HG03108 (cell line): ENCODE results near the gene AANAT.

Experiments used
- ATAC-seq: cut with Tn5 transposase; IDR thresholded peaks from one replicate; pipeline ENCODE4 v1.9.1; 2021; ENCODE audit warnings: moderate library complexity; ENCODE audit not compliant: unreplicated experiment

Gene AANAT

GRCh38 chr17:76467366-76467765, at the start of gene AANAT:
Gene AANAT, plus strand, starts transcription at chr17:76467603. Its CDS starts 1,144 bp downstream, at chr17:76468747.
- ATAC-seq: no peak

GRCh38 chr17:76419576-76420260, 47.7 kb upstream of the AANAT start:
- ATAC-seq: no peak

GRCh38 chr17:76420356-76421043, 46.9 kb upstream of the AANAT start:
- ATAC-seq: no peak

- ATAC-seq: no peak
Observed at GRCh38 chr17:76421044-76421407, 46.4 kb upstream of the AANAT start.

GRCh38 chr17:76422406-76422805, 45.0 kb upstream of the AANAT start:
- no peak for ATAC-seq

DNA sequence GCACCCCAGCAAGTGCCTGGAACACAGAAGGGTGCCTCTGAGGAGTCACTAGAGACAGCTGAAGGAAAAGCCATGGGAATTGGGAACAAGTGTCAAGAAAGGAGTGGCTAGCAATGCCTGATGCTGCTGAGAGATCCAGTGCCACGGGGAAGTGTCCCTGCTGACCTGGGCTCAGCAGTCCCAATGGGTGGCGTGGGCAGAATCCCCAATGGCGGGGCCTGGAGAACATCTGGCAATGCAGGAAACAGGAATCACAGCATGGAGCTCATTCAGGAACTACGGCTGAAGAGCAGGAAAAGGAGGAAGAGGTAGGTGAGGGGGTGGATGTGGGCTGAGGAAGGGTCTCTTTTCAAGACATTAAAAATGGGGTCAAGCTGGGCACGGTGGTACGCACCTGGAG, 44.5 kb upstream of the AANAT start:
- ATAC-seq: no peak

- no peak for ATAC-seq
Observed at GRCh38 chr17:76426853-76427252, 40.5 kb upstream of the AANAT start.

DNA sequence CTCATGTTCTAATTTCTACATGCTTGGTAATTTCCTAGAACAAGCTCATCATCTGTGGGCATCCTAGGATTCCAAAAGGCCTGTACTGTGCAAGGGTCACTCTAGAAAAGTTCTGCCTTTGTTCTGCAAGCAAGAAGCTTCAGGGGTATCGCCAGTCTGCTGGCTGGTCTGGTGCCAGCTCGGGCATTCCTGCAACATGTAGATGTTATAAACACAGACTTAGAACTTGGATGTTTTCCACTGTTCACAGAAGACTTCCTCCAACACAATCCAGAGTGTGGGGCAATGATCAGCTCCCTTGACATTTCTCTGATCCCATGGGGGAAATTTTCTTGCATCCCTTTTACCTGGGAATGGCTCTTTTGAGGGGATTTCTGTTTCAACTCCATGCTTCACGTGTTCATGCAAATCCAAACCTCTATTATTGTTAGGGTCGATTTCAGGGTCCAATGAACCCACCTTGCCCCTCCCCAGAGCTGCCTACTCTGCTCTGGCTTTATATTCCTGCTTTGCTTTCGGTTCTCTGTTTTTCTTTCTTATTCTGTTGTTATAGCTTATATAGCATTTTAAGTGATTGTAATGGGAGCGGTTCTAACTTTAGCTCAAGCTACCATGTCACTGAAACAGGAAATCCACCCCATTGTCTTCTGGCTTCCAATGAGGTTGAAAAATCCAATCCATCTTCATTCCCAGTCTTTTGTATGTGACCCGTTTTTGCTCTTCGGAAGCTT, 39.7 kb upstream of the AANAT start:
- ATAC-seq: no peak

DNA sequence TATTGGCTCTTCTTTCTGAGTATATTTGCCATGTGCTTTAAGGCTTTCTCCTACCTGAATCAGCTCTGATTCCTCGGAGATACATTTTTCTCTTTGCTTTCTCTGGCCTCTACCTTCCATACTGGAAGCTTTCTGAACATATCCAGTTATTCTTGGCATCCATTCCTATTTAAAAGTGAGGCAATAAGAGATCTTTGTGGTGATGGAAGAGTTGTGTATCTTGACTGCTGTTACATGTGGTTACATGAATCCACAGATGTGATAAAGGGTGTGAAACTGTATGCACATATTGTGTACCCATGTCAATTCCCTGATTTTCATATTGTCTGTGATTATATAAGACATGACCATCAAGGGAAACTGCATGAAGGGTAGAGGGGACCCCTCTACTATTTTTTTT, 38.9 kb upstream of the AANAT start:
- ATAC-seq: no peak

DNA sequence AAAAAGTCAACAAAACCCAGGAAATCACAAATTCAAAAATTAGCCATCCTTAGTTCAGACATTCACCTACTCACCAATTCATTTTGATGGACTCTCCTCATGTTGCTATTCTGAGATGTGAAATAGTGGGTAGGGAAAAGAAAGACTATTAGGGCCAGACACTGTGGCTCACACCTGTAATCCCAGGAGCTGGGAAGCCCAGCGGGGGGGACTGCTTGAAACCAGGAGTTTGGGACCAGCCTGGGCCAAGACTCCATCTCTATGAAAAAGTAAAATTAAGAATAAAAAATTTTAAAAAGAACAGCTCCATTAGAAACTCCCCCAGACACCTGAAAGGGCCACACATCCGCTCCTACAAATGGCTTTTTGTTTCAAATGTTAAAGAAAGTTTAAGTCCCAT, 35.9 kb upstream of the AANAT start:
- ATAC-seq: no peak

- ATAC-seq: no peak
Observed at GRCh38 chr17:76432004-76432403, 35.4 kb upstream of the AANAT start.

DNA sequence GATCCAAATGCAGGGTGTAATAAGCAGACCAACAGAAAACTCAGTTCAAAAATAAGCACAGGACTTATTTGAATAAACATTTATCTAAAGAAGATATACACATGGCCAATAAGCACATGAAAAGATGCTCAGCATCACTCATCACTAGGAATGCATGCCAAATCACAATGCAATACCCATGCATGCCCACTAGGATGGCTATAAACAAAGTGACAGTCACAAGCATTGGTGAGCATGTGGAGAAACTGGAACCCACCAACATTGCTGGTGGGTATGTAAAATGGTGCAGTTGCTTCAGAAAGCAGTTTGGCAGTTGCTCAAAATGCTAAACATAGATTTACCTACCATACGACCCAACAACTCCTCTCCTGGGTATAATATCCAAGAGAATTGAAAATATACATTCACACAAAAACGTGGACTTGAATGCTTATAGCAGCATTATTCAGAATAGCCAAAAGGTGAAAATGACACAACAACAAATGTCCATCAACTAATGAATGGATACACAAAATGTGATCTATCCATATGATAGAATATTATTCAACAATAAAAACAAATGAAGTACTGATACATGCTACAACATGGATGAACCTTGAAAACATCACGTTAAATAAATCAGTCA, 34.6 kb upstream of the AANAT start:
- ATAC-seq: no peak

DNA sequence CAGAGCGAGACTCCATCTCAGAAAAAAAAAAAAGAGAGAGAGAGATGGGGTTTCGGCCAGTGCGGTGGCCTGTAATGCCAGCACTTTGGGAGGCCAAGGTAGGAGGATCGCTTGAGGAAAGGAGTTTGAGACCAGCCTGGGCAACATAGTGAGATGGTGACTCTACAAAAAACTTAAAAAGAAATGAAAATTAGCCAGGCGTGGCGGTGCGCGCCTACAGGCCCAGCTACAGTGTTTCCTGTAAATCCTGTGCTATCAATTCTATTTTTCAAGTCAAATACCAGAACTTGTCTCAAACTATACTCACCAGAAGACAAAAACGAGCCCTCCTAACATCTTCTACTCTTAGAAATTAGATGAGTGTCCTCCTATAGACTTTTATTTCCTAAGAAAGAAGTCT, 33.7 kb upstream of the AANAT start:
- no peak for ATAC-seq

DNA sequence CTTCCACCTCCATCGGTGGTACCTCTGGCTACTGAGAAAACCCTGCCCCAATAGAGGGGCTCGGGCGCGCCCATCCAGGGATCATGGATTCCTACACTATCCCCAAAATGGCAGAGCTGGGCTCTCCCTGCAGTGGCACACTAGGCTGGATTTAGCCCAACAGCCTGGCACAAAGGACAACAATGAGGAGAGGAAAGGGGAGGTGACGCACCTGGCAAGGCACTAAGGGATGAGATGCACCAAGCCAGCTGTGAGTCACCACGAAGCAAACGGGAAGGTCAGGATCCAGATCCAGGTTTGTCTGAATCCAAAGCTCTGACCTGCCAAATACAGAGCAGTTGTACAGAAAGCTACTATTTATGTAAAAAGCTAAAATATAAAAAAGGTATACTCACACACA, 32.5 kb upstream of the AANAT start:
- ATAC-seq: no peak

DNA sequence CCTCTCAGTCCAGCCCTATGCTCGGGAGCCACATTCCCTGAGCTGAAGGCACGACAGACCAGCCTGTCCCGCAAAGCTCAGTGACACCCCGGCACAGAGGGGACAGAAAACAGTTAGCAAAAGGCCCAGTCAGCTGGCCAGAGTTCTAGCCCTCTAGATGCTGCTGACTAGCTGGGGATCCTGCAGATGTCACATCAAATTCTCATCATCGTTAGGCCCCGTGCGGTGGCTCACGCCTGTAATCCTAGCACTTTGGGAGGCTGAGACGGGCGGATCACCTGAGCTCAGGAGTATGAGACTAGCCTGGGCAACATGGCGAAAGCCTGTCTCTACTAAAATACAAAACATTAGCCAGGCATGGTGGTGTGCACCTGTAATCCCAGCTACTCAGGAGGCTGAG, 31.7 kb upstream of the AANAT start:
- no peak for ATAC-seq

DNA sequence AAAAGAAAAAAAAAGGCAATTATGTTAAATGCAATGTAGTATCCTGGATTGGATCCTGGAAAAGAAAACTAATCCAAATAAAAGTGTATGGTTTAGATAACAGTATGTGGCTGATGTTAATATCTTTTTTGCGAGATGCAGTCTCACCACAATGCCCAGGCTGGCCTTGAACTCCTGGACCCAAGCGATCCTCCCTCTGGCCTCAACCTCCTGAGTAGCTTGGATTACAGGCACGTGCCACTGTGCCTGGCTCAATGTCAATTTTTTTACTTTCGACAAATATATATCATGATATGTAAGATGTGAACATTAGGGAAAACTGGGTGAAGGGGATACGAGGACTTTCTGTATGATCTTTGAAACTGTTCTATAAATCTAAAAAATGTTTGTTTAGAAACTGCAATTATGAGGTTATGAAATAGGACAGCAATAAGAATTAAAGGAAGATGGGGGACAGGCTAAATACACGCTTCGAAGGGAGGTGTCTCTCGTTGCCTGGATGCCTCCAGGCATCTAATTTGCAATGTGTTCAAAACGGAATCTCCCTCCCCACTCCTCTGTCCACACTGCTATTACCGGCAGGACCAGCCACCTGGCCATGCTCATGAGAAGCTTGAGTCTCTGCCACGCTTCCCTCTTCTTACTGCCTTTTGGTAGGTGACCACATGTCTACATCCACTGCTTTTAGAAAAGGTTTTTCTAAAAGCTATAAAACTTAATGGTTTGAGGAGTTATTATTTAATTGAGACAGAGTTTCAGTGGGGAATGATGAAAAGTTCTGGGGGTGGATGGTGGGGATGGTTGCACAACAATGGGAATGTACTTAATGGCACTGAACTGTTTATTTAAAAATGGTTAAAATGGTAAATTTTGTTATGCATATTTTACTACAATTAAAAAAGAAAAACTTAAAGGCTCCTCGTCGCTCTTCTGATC, 29.7 kb upstream of the AANAT start:
- ATAC-seq: no peak

DNA sequence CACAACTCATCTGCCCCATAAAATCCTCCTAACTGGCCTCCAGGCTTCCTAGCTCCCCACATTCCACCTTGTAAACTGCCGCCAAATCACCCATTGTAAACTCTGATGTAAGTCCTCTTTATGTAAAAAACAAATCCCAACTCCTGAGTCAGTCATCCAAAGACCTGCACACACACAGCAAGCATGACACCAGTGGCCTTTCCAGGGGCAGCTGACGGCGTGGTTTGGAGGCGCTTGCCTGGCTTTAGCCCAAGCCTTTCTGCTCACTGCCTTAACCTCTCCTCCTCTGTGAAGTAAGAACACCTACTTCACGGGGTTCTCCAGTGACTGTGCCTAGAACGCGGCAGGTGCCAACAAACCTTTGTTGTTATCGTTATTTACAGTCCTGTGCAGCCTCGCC, 28.5 kb upstream of the AANAT start:
- no peak for ATAC-seq

- ATAC-seq: no peak
Observed at GRCh38 chr17:76439314-76439928, 28.0 kb upstream of the AANAT start.

GRCh38 chr17:76440751-76441362, 26.5 kb upstream of the AANAT start:
- no peak for ATAC-seq
